ENCODE data around the gene COPS7A.

The COPS7A gene

GRCh38 chr12:6771091-6771495 lies 47.2 kb downstream of the COPS7A start:
- no peak for DNase-seq

GRCh38 chr12:6771509-6772330 lies 47.9 kb downstream of the COPS7A start:
- no peak for DNase-seq

- no peak for DNase-seq
These were observed 48.5 kb downstream of the COPS7A start, which contains the start of gene LAG3 for GRCh38 chr12:6772331-6772695. TSS of gene LAG3 (plus strand) at chr12:6772520. CDS start at chr12:6772853, 333 bp downstream.

GRCh38 chr12:6772726-6773589 lies 49.1 kb downstream of the COPS7A start:
- DNase-seq: no peak

GRCh38 chr12:6773590-6774351 lies 49.9 kb downstream of the COPS7A start:
- DNase-seq: no peak

GRCh38 chr12:6774499-6775062 lies 50.7 kb downstream of the COPS7A start:
- DNase-seq: no peak

GRCh38 chr12:6775185-6776174 lies 51.6 kb downstream of the COPS7A start:
- peak in 2 of 3 experiments; percentile 8 to 41 for DNase-seq

- no peak for DNase-seq
These were observed 53.5 kb downstream of the COPS7A start for GRCh38 chr12:6777386-6777785.

GRCh38 chr12:6778217-6778573 lies 54.3 kb downstream of the COPS7A start:
- peak; percentile 15 to 52 (median 42) for DNase-seq

GRCh38 chr12:6778574-6779550 lies 55.0 kb downstream of the COPS7A start:
- DNase-seq: peak; percentile 93 to 98 (median 95)

- DNase-seq: no peak
These were observed 56.0 kb downstream of the COPS7A start for GRCh38 chr12:6779708-6780432.

GRCh38 chr12:6780573-6780972 lies 56.7 kb downstream of the COPS7A start:
- DNase-seq: no peak

Data from NCI-H1417 (cell line).